Measurements from ENCODE around the gene METTL21A.

DNA sequence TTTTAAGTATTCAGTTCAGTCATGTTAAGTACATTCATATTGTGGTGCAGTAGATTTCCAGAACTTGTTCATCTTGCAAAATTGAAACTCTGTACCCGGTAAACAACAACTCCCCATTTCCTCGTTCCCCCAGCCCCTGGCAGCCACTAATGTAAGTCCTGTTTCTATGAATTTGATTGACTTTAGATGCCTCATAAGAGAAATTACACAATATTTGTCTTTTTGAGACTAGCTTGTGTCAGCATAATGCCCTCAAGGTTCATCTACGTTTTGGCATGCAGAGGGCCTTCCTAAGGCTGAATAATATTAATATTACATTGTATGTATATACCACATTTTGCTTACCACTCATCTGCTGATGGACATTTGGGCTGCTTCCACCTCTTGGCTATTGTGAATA is 30.9 kb downstream of the METTL21A start:
- TF ChIP-seq POLR2A (IDR thresholded peaks at IDR 0.05; ENCODE audit: extremely low read depth, insufficient read length) (no peak), MYC (IDR thresholded peaks at IDR 0.05; ENCODE audit: low read depth, low read length) (no peak)
